Adrenal gland (tissue), 12 donors: ENCODE measurements around the gene TTC4. TPM values are rescaled to one million over a fixed set of nuclear protein-coding genes. Genes with fewer than 3 reads are reported as not detected.

Experiments
- DNase-seq, 7 donors: peaks; one replicate each; pipeline ENCODE4 v3.0.0-alpha.2; 2019 to 2020
- H3K27ac ChIP-seq, 5 donors: fragments of 200-600 bp; sonication (generic) in 4 of 5; 1 replicate in 3 of 5; 2 replicates in 2 of 5; pipeline versions ENCODE4 v1.5.1 to v1.8.0; 2016 to 2020; ENCODE audit warnings: mild to moderate bottlenecking in 1 of 5
- H3K27me3 ChIP-seq: fragments of 200-600 bp; 2 replicates; pipeline ENCODE4 v1.8.0; 2021
- H3K36me3 ChIP-seq, 2 donors: fragments of 200-600 bp; replicated peaks in 1 of 2; 1 replicate in 1 of 2; 2 replicates in 1 of 2; pipeline versions ENCODE4 v1.5.1 to v1.8.0; 2018 to 2022
- H3K4me1 ChIP-seq, 2 donors: fragments of 200-600 bp; replicated peaks in 1 of 2; 1 replicate in 1 of 2; 2 replicates in 1 of 2; pipeline versions ENCODE4 v1.5.1 to v1.8.0; 2018 to 2021
- H3K4me3 ChIP-seq, 4 donors: fragments of 200-600 bp; sonication (generic) in 3 of 4; one replicate each; pipeline ENCODE4 v1.5.1; 2016 to 2018
- H3K9me3 ChIP-seq, 3 donors: fragments of 200-600 bp; sonication (generic) in 1 of 3; replicated peaks in 1 of 3; 1 replicate in 2 of 3; 2 replicates in 1 of 3; pipeline versions ENCODE4 v1.5.1 to v1.8.0; 2016 to 2021
- POLR2A ChIP-seq, 2 donors: fragments of 450-650 bp; IDR thresholded peaks; one replicate each; pipeline ENCODE4 v1.6.1; 2017; ENCODE audit warnings: antibody characterized with exemption in 2 of 2, mild to moderate bottlenecking in 2 of 2, moderate library complexity in 1 of 2
- WGBS, 4 donors: extraction: QIAGEN DNeasy Blood & Tissue Kit in 2 of 4; methylation state at CpG; one replicate each; pipeline versions ENCODE4 v1.1.5 to v1.1.7; 2013 to 2017; 5-methylcytosine and 5-hydroxymethylcytosine counted together
- intact Hi-C, 2 donors: fragments of 100-400 bp; cut with DNase I; formaldehyde crosslinking; loops; one replicate each; pipeline versions ENCODE4 v1.14.1 to v1.15.0; 2022 to 2023
- polyA plus RNA-seq, 3 donors: library from polyadenylated mRNA; stranded (reverse); fragments of 200-250 nt in 2 of 3; fragments of 350-450 nt in 1 of 3; fragmentation: Illumina TruSeq in 1 of 3; extraction: RNeasy Lipid Tissue Mini Kit (QIAGEN cat#74804) in 1 of 3; gene quantifications; one replicate each; pipeline ENCODE4 v1.2.3, GENCODE V29; 2013 to 2014
- total RNA-seq, 9 donors: library from RNA; depleted of rRNA in 4 of 9; stranded (reverse); fragments of >200 nt in 4 of 9; fragments of 120-200 nt in 1 of 9; fragmentation: NEBNext Ultra II Directional in 1 of 9; extraction: Animal tissue kit (Norgen Biotek cat#: 25700) in 1 of 9; gene quantifications; one replicate each; pipeline versions ENCODE4 v1.1.0 to v1.2.4, GENCODE V29; 2013 to 2023
- TF ChIP-seq, protein P1 (sequence below), 6 experiments: fragments of 450-650 bp in 4 of 6; fragments of 200-600 bp in 2 of 6; sonication (generic) in 1 of 6; IDR thresholded peaks; 1 replicate in 5 of 6; 2 replicates in 1 of 6; pipeline versions ENCODE4 v1.5.1 to v1.8.0; 2016 to 2021; ENCODE audit warnings: antibody characterized with exemption in 6 of 6, mild to moderate bottlenecking in 2 of 6, moderate library complexity in 1 of 6
- donor health status: healthy with polysubstance abuse.
- donor health status: Bipolar disorder and iron deficiency.
- donor health status: DM: yes; HTN: yes; CAD: no.
- donor health status: DM: no; HTN: no; CAD: no.
- donor health status: DM: no; HTN: no; CAD: no.
- donor health status: DM: yes; HTN: yes; CAD: no.

Gene TTC4
- total and polyA plus RNA-seq, 12 donors = 7.0 to 59.9 (median 18.6) TPM

DNA sequence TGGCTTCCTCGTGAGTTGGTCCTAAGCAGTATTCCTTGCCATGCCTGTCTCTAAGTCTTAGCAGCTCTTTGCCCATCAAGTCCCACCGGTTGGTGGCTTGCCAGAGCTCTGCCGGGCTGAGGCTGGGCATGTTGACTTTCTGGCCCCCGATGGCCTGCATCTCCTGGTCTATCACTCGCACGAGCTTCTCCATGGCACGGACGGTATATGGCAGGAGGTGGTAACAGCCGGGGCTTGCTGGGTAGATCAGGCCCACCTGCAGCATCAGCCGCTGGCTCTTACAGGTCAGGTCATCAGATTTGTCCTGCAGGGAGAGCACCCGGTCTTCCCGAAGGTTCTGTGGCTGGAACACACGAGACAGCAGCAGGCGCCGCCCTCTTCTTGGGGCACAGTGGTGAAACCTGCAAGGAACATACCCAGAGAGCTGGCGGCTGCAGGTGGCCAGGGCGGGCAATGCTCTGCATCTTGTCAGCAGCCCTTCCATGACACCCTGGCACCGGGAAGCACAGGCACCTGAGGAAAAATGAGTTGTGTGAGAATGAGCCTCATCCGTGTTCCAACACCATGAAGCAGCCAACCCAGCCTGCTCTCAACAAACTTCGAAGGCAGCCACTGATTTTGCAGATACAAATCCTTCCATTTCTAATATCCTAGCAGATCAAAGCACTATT is 43.2 kb downstream of the TTC4 start:
- intact Hi-C loops = no loop called here
- Histone ChIP-seq H3K4me3 (no peak overlapping the region), H3K9me3 (no peaks in the 10 kb centered on the region), H3K27me3 (no peaks in the 10 kb centered on the region), H3K36me3 (peaks cover 0 to 20% of the 10 kb centered on the region in 2 donors), H3K27ac (no peak overlapping the region), H3K4me1 (peaks cover 4 to 10% of the 10 kb centered on the region in 2 donors)
- no peak for TF ChIP-seq POLR2A (IDR thresholded peaks at IDR 0.05)
- TF ChIP-seq, protein P1, sequence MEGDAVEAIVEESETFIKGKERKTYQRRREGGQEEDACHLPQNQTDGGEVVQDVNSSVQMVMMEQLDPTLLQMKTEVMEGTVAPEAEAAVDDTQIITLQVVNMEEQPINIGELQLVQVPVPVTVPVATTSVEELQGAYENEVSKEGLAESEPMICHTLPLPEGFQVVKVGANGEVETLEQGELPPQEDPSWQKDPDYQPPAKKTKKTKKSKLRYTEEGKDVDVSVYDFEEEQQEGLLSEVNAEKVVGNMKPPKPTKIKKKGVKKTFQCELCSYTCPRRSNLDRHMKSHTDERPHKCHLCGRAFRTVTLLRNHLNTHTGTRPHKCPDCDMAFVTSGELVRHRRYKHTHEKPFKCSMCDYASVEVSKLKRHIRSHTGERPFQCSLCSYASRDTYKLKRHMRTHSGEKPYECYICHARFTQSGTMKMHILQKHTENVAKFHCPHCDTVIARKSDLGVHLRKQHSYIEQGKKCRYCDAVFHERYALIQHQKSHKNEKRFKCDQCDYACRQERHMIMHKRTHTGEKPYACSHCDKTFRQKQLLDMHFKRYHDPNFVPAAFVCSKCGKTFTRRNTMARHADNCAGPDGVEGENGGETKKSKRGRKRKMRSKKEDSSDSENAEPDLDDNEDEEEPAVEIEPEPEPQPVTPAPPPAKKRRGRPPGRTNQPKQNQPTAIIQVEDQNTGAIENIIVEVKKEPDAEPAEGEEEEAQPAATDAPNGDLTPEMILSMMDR (IDR thresholded peaks at IDR 0.05) = no peak
- no peak for DNase-seq
- 90 to 95% (median 93%) methylated on average over 9 to 20 of the region's 20 CpGs for WGBS, 4 donors

DNA sequence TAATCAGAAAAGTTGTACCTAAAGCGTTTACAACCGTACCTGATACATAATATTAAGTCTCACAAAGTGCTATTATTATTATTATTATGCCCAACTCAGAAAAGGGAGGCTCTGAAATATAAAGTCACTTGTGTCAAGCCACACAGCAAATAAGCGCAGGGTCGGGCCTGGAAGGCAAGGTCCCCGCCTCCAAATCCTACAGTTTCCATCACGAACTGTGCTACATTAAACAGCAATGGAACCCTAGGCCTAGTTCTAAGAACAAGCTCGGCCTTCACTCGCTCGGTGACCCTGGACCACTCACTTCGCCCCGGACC is 48.1 kb downstream of the TTC4 start:
- DNase-seq = no peak
- H3K36me3 ChIP-seq = peaks cover 0 to 2% of the 10 kb centered on the region in 2 donors
- peaks cover 4 to 13% of the 10 kb centered on the region in 2 donors for H3K4me1 ChIP-seq
- H3K4me3 ChIP-seq = peak overlapping the region; percentile 4 to 89 (median 52)
- 1 to 6% (median 4%) methylated on average over 5 to 11 of the region's 11 CpGs for WGBS, 4 donors
- TF ChIP-seq, protein P1 (IDR thresholded peaks at IDR 0.05) = no peak
- TF ChIP-seq POLR2A (IDR thresholded peaks at IDR 0.05) = no peak
- H3K27ac ChIP-seq = peak overlapping the region in 2 of 5 donors; percentile 23 to 83
- intact Hi-C loops = no loop called here
- H3K9me3 ChIP-seq = no peaks in the 10 kb centered on the region
- H3K27me3 ChIP-seq = no peaks in the 10 kb centered on the region

DNA sequence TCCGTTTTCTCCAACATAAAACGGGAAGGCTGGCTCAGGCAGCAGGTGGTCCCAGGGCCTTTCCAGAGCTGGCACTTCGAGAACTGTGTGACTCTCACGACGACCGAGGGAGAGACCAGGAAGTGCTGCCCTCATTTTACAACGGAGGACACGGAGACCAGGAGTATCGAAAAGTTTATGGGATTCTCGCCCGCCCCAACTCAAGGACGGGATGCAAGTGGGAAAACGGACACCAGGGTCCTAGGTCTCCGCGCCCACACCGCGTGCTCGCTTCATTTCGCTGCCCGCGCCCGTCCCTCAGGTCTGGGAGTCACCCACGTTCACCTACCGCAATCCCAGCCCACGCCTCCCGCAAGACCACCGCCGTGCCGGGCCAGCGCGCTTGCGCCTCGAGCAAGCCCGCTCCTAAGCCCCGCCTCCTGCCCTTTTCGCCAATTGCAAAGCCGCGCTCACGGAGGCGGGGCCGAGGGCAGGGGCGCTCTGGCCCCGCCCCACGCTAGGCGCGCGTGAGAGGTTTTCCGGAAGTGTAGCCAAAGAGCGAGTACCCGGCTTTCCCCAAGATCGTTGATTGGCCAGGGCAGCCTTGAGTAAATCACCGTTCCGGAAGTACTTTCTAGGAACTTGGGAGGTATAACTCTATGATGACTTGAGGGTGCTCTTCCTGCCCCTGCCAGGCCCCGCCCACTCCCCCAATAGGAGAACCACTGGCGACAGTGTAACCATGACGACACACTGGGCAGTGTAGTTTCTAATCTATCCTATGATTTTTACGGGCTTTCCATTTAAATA is 48.7 kb downstream of the TTC4 start, which contains the start of gene PARS2:
TSS of gene PARS2 (minus strand) at position 391 of the 789 bp plus-strand sequence. CDS start 5,362 bp downstream, outside the sequence.
- WGBS, 4 donors = 0 to 1% (median 0%) methylated on average over 12 to 57 of the region's 57 CpGs
- TF ChIP-seq POLR2A (IDR thresholded peaks at IDR 0.05) = peak; percentile 47 to 67
- TF ChIP-seq, protein P1 (IDR thresholded peaks at IDR 0.05) = peak in 1 of 6 experiments; percentile 24
- peak within 1 kb of the TSS in 4 of 5 donors; percentile 1 to 83 (median 46) for H3K27ac ChIP-seq
- no peaks in the 10 kb centered on the region for H3K36me3 ChIP-seq
- peak; percentile 96 to 99 (median 97) for DNase-seq
- no peaks in the 10 kb centered on the region for H3K27me3 ChIP-seq
- H3K4me3 ChIP-seq = peak within 1 kb of the TSS; percentile 4 to 89 (median 52)
- intact Hi-C loops = no loop called here
- H3K4me1 ChIP-seq = peaks cover 4 to 13% of the 10 kb centered on the region in 2 donors
- H3K9me3 ChIP-seq = no peaks in the 10 kb centered on the region

DNA sequence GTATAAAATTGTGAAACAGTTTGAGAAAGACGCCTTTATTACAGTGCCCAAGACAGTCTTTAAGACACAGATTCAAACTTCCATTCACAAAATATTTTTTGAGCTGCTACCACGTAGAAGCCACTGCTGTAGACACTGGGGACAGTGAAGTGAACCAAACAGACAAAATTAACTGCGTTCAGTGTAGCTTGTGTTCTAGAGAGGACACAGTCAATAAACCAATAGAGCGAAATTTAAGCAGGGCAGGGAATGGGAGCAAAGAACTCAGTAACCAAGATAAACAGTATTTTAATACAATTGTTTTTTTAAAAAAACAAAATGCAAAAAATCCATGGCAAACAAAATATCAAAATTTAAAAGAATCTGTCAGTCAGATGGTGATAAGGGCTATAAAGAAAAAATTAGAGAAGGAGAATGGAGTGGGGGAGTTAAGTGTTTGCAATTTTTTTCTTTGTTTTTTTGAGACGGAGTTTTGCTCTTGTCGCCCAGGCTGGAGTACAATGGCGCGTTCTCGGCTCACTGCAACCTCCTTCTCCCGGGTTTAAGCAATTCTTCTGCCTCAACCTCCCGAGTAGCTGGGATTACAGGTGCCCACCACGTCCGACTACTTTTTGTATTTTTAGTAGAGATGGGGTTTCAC is 49.4 kb downstream of the TTC4 start:
- intact Hi-C loops = no loop called here
- Histone ChIP-seq H3K4me3 (peak overlapping the region in 2 of 4 donors; percentile 34 to 89), H3K9me3 (no peaks in the 10 kb centered on the region), H3K36me3 (no peaks in the 10 kb centered on the region), H3K4me1 (peaks cover 4 to 13% of the 10 kb centered on the region in 2 donors), H3K27ac (peak overlapping the region in 2 of 5 donors; percentile 48 to 68), H3K27me3 (no peaks in the 10 kb centered on the region)
- DNase-seq = no peak
- 54 to 59% (median 58%) methylated on average over 13 of the region's 13 CpGs for WGBS, 4 donors
- no peak for TF ChIP-seq POLR2A (IDR thresholded peaks at IDR 0.05)
- TF ChIP-seq, protein P1 (IDR thresholded peaks at IDR 0.05) = peak in 3 of 6 experiments; percentile 15 to 19 (median 16)
